OCI-LY1 (cell line): ENCODE data around the gene PEAK1.

Source experiments
- H2AFZ ChIP-seq: fragments of 200-600 bp; sonication (generic), shearing (Covaris generic); 2 replicates; pipeline ENCODE4 v1.6.0; 2014; ENCODE audit warnings: antibody characterized with exemption, mild to moderate bottlenecking, low read length
- H3F3A ChIP-seq: fragments of 200-600 bp; sonication (generic), shearing (Covaris generic); 2 replicates; pipeline ENCODE4 v1.6.0; 2014; ENCODE audit warnings: mild to moderate bottlenecking, antibody characterized with exemption, low read length, moderate library complexity; ENCODE audit not compliant: insufficient read depth
- H3K27ac ChIP-seq: fragments of 200-600 bp; sonication (generic); 2 replicates; pipeline ENCODE4 v1.5.1; 2014; ENCODE audit warnings: low read length, mixed run types, mild to moderate bottlenecking, low read depth; ENCODE audit not compliant: poor library complexity, severe bottlenecking
- H3K27me3 ChIP-seq: fragments of 200-600 bp; sonication (generic); 2 replicates; pipeline ENCODE4 v1.6.0; 2014; ENCODE audit warnings: antibody characterized with exemption, mild to moderate bottlenecking, low read length, moderate library complexity; ENCODE audit not compliant: insufficient read depth
- H3K36me3 ChIP-seq: fragments of 200-600 bp; sonication (generic); 2 replicates; pipeline ENCODE4 v1.6.1; 2014; ENCODE audit warnings: mild to moderate bottlenecking, antibody characterized with exemption, low read length, moderate library complexity, mixed read lengths; ENCODE audit not compliant: insufficient read depth
- H3K4me1 ChIP-seq: fragments of 200-600 bp; sonication (generic); 2 replicates; pipeline ENCODE4 v1.5.1; 2014; ENCODE audit warnings: mild to moderate bottlenecking, low read length, moderate library complexity; ENCODE audit not compliant: insufficient read depth, severe bottlenecking
- H3K4me2 ChIP-seq: fragments of 200-600 bp; sonication (generic), shearing (Covaris generic); 2 replicates; pipeline ENCODE4 v1.6.1; 2014; ENCODE audit warnings: low read length
- H3K4me3 ChIP-seq: fragments of 200-600 bp; sonication (generic); 2 replicates; pipeline ENCODE4 v1.5.1; 2014; ENCODE audit warnings: low read length, low read depth, mild to moderate bottlenecking, mixed read lengths; ENCODE audit not compliant: poor library complexity, severe bottlenecking
- H3K79me2 ChIP-seq: fragments of 200-600 bp; shearing (Covaris generic); 2 replicates; pipeline ENCODE4 v1.6.1; 2016; ENCODE audit warnings: mixed run types, low read length, mixed read lengths; ENCODE audit not compliant: insufficient read depth
- H3K9ac ChIP-seq: fragments of 200-600 bp; sonication (generic), shearing (Covaris generic); 2 replicates; pipeline ENCODE4 v1.6.1; 2014; ENCODE audit warnings: mild to moderate bottlenecking, low read length, mixed read lengths
- H3K9me2 ChIP-seq: fragments of 200-600 bp; sonication (generic), shearing (Covaris generic); 2 replicates; pipeline ENCODE4 v1.6.1; 2014; ENCODE audit warnings: low read depth, mild to moderate bottlenecking, low read length, mixed read lengths
- H3K9me3 ChIP-seq: fragments of 200-600 bp; shearing (Covaris generic); 2 replicates; pipeline ENCODE4 v1.6.1; 2014; ENCODE audit warnings: low read length, mixed read lengths
- H4K20me1 ChIP-seq: fragments of 200-600 bp; sonication (generic), shearing (Covaris generic); 2 replicates; pipeline ENCODE4 v1.6.0; 2016; ENCODE audit warnings: mild to moderate bottlenecking, low read length; ENCODE audit not compliant: insufficient read depth
- EZH2 ChIP-seq: fragments of 200-600 bp; sonication (generic), shearing (Covaris generic); IDR thresholded peaks from 2 replicates; pipeline ENCODE4 v1.8.0; 2017; ENCODE audit warnings: borderline replicate concordance, mixed run types, mild to moderate bottlenecking, antibody characterized with exemption, low read length, moderate library complexity, mixed read lengths
- TF ChIP-seq, protein P1 (sequence below): fragments of 200-600 bp; sonication (generic), shearing (Covaris generic); IDR thresholded peaks from 2 replicates; pipeline ENCODE4 v1.5.1; 2017; ENCODE audit warnings: mild to moderate bottlenecking, antibody characterized with exemption, low read length, moderate library complexity, mixed read lengths

Gene PEAK1

DNA sequence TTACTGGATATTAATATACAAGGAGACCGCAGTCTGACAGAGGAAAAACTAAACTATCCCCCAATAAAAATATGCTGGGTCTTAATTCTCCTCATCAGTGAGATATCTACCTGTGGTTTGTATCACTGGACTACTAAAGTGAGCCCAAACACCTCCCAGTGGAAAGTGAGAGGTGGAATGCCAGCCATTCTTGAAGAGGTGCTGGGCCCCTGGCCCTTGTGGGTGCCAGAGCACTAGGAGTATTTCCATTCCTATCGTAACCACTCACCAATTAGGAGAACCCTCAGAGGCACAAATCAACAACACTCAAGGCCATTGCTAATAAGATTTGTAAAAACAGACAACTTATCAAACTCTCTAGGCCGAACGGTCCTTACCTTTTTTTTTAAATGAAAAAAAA is 227.5 kb downstream of the PEAK1 start:
- H3K79me2 ChIP-seq, result no peaks in the 10 kb centered on the region
- H3K9me3 ChIP-seq, result no peaks in the 10 kb centered on the region
- no peaks in the 10 kb centered on the region for H3K9me2 ChIP-seq
- H3K4me3 ChIP-seq, result no peak overlapping the region
- no peaks in the 10 kb centered on the region for H3F3A ChIP-seq
- peaks cover 21% of the 10 kb centered on the region for H3K4me1 ChIP-seq
- no peaks in the 10 kb centered on the region for H3K36me3 ChIP-seq
- H3K27me3 ChIP-seq, result no peaks in the 10 kb centered on the region
- H3K27ac ChIP-seq, result no peak overlapping the region
- no peaks in the 10 kb centered on the region for H4K20me1 ChIP-seq
- H2AFZ ChIP-seq, result no peak overlapping the region
- no peak overlapping the region for H3K9ac ChIP-seq
- H3K4me2 ChIP-seq, result no peak overlapping the region
- TF ChIP-seq EZH2, result no peak
- TF ChIP-seq, protein P1, sequence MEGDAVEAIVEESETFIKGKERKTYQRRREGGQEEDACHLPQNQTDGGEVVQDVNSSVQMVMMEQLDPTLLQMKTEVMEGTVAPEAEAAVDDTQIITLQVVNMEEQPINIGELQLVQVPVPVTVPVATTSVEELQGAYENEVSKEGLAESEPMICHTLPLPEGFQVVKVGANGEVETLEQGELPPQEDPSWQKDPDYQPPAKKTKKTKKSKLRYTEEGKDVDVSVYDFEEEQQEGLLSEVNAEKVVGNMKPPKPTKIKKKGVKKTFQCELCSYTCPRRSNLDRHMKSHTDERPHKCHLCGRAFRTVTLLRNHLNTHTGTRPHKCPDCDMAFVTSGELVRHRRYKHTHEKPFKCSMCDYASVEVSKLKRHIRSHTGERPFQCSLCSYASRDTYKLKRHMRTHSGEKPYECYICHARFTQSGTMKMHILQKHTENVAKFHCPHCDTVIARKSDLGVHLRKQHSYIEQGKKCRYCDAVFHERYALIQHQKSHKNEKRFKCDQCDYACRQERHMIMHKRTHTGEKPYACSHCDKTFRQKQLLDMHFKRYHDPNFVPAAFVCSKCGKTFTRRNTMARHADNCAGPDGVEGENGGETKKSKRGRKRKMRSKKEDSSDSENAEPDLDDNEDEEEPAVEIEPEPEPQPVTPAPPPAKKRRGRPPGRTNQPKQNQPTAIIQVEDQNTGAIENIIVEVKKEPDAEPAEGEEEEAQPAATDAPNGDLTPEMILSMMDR, result no peak

DNA sequence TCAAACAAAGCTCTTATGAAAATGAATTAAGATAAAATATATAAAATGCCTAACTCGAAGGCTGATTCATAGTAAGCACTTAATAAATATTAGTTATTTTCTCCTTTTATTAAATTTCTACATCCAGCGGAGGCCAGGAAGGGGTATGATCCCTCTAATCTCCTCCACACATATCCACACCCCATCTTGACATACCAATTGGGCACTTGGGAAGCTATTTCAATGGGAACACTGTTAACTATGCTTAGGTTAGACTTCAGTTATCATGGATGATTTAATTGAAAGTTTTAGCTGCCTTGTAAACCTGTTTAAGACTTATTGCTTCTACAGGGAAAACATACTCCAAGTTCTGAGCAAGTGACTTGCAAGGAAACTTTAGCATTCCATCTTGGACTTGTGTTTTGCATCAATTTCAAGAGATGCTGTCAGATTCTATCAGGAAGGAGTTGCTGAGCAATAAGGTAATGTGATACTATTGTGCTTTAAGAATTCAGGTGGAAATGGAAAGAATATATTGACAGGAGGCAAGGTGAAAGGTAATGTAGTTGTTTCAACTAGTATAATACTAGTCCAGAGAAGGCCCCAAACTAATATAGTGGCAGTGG is 228.6 kb downstream of the PEAK1 start:
- no peak overlapping the region for H2AFZ ChIP-seq
- H3K4me1 ChIP-seq, result peaks cover 32% of the 10 kb centered on the region
- no peaks in the 10 kb centered on the region for H3F3A ChIP-seq
- no peak overlapping the region for H3K4me3 ChIP-seq
- no peaks in the 10 kb centered on the region for H3K9me2 ChIP-seq
- H4K20me1 ChIP-seq, result no peaks in the 10 kb centered on the region
- H3K27ac ChIP-seq, result no peak overlapping the region
- no peaks in the 10 kb centered on the region for H3K79me2 ChIP-seq
- H3K9ac ChIP-seq, result no peak overlapping the region
- H3K4me2 ChIP-seq, result no peak overlapping the region
- H3K27me3 ChIP-seq, result no peaks in the 10 kb centered on the region
- H3K9me3 ChIP-seq, result no peaks in the 10 kb centered on the region
- no peaks in the 10 kb centered on the region for H3K36me3 ChIP-seq
- TF ChIP-seq, protein P1, result no peak
- TF ChIP-seq EZH2, result no peak

DNA sequence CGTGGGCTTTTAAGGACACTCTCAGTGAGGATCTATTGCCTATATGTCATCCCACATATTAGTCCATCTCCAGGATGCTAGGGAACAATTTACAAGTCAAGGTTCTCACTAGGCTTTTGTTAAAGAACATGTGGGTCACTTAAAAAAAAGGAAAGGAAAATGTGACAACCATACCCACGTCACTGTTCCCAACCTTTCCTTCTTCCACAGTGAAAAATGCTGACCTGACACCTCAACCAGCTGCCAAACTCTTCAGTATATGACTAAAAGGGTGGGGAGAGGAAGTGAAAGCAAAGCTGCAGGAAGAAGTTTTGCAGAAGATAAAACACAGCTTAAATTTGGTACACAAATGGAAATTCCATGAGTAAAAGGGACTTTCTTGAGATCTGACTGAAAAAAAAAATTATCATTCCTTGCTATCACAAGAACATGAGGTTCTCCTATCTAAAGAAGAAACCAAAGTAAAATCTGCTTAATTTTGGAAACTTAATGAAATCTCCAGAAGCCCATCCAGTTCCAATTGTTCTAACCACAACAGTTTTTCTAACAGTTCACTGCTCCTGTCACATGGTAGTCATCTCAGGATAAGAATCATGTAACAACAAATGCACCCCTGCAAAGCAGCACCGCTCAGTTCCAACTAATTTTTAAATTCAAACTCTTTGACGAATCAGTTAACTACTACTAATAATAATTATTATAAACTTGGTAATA is 232.0 kb downstream of the PEAK1 start:
- Histone ChIP-seq H3K4me1 (peaks cover 32% of the 10 kb centered on the region), H4K20me1 (no peaks in the 10 kb centered on the region), H3K4me3 (no peak overlapping the region), H3K4me2 (peak overlapping the region; percentile 19; the same call in 1 of the 2 replicates), H2AFZ (no peak overlapping the region), H3K36me3 (no peaks in the 10 kb centered on the region), H3K27me3 (no peaks in the 10 kb centered on the region), H3K27ac (no peak overlapping the region), H3K9me3 (no peaks in the 10 kb centered on the region), H3F3A (no peaks in the 10 kb centered on the region), H3K79me2 (no peaks in the 10 kb centered on the region), H3K9ac (no peak overlapping the region), H3K9me2 (no peaks in the 10 kb centered on the region)
- TF ChIP-seq EZH2, result no peak
- TF ChIP-seq, protein P1, result no peak
